Measurements from ENCODE around the gene ENHO. TPM values are rescaled to one million over a fixed set of nuclear protein-coding genes. Genes with fewer than 3 reads are reported as not detected.

Gene ENHO
- total RNA-seq, 1 donor from 2014 or later: 3.9 TPM

DNA sequence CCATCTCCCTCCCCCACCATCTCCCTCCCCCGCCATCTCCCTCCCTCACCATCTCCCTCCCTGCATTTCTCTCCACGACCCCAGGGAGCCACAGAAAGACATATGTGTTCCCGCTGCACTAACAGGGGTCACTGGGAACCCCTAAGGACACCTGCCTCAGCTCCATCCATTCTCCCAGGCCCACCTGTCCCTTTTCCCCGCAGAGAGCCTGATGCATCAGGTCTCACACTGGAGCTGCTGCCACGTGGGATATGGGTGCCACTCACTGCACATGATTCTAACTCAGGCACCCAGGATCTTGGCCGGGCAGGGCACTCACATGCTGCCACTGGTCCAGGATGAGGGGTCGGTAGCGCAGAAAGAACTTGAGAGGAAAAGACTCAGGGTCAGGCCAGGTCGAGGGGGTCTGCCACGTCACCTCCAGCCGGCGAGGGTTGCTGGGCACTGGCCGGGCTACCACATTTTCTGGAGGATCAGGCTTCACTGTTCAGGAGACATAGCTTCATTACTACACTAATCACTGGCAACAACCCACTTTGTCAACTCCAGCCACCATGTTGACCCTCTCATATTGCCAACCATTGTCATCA lies 33.2 kb upstream of the ENHO start:
- ATAC-seq: no peak
- DNase-seq (ENCODE audit: low spot score): no peak

DNA sequence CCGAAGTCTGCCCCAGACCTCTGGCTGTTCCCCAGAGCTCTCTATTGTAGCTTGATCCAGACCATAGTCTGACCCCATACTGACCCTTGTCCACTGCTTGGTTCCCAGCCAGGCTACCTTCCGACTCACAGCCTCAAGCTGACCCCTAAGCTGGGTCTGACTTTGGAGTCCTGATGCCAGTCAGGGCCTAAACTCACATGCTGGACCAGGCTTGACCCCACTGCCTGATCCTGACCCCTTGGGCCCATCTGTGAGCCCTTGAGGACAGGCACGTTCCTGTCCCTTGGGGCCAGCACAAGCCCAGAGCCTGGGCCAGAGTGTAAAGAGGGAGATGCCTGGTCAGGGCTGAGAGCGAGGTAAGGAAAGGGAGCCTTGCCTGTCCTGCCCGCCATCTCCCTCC lies 32.7 kb upstream of the ENHO start:
- DNase-seq (ENCODE audit: low spot score) (peak; percentile 64), ATAC-seq (peak; percentile 72)

DNA sequence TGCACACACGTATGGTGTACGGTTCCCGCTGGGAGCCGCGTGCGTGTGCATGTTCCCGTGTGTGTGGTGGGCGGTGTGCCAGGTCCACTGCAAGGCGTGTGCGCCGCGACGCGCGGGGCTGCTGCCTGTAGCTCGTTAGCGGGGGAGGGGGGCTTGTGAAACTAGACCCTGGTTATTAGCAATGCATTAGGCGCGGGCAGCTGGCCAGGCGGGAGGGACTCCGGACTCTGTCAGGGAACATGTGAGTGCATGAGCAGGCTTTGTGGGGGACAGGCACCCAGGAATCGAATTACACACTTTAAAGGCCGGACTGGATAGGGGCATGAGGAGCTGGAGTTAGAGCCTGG lies 32.2 kb upstream of the ENHO start:
- ATAC-seq (peak; percentile 47), DNase-seq (ENCODE audit: low spot score) (no peak)

DNA sequence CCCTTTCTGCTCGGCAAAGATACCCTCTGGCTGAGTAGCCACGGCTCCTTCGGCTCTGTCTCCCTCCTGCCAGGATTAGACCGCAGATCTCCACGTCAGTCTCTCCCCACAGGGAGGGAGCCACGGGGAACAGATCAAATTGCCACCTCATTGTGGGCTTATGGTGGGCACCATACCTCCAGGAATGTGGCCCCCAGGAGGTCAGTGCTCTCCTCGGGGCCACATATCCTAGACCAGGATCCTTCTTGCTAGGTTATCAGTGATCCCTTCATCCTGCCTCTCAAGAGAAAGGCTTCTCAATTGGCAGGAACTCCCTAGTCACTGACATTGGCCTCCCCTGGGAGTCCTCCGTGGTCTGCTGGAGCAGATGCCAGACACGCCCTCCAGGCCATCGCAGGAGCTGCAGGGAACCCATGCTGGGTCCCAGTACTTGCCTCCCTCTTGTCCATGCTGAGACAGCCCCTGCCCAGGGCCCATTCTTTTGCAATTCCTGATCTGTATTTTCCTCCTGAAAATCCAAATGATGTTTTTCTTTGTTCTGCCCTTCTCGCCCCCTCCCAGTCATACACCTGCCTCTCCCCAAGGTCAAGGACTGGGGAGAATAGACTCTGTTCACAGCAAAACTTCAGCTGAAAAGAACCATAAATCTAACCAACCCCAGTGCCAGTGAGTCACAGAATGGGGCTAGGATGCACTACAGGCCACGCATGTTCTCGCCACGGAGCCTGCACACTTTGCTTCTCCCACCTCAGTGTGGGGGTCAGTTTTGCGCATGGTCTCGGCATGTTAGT lies 31.6 kb upstream of the ENHO start:
- DNase-seq (ENCODE audit: low spot score) (no peak), ATAC-seq (no peak)

DNA sequence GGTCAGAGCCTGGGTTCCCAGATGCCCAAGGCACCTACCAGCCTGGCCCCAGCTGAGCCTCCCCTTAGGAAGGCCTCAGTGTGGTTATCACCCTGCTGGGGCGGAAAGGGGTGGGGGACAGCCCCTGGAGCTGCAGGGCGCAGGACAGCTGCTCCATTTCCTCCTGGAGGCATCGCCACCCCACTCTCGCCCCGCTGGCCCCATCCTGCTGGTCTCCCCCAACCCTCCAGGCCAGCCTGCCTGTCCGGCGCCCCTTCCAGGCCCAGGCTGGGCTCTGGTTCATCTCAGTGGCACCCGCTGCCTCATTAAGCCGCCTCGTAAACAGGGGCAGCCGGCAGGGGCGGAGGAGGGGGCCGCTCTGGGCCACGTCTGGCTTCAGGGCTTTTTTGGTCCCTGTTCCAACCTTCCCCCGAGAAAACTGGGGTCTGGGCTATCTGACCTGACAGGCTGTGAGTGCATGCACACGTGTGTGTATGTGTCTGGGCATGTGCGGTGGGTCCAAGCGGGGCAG lies 30.8 kb upstream of the ENHO start:
- DNase-seq (ENCODE audit: low spot score): no peak
- no peak for ATAC-seq

DNA sequence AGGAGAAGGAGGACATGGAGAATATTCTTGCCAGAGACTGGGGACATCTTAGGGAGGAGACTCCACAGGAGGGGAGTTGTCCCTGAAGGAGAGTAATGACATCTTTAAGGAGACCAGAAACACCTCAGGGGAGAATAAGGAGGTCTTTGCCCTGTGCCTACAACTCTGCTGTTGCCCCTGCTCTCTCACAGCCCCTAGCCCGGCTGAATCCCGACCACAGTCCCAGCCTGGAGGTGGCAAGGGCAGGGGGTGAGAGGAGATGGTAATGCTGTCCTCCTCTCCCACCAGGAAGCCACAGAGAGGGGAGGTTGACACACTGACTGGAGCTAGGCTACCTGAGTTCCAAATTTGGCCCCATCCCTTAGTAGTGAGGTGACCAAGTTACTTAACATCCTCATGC lies 30.2 kb upstream of the ENHO start:
- DNase-seq (ENCODE audit: low spot score) (no peak), ATAC-seq (no peak)

DNA sequence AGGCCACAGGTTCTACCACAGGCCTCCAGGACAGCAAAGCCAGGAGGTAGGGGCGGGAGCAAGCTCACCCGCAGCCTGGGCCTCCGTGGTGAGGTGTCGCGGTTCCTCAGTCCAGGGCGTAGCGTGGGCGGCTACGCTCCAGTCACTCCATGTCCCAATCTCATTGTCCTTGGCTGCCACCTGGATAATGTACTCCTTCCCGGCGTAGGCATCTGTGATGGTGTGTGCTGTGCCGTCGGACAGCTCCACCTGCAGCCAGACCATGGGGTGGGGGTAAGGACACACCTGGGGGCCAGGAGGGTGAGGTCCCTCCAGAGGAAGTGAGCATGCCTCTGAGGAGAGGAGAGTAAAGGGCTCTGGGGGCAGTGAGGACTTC lies 29.8 kb upstream of the ENHO start:
- no peak for DNase-seq (ENCODE audit: low spot score)
- ATAC-seq: no peak

DNA sequence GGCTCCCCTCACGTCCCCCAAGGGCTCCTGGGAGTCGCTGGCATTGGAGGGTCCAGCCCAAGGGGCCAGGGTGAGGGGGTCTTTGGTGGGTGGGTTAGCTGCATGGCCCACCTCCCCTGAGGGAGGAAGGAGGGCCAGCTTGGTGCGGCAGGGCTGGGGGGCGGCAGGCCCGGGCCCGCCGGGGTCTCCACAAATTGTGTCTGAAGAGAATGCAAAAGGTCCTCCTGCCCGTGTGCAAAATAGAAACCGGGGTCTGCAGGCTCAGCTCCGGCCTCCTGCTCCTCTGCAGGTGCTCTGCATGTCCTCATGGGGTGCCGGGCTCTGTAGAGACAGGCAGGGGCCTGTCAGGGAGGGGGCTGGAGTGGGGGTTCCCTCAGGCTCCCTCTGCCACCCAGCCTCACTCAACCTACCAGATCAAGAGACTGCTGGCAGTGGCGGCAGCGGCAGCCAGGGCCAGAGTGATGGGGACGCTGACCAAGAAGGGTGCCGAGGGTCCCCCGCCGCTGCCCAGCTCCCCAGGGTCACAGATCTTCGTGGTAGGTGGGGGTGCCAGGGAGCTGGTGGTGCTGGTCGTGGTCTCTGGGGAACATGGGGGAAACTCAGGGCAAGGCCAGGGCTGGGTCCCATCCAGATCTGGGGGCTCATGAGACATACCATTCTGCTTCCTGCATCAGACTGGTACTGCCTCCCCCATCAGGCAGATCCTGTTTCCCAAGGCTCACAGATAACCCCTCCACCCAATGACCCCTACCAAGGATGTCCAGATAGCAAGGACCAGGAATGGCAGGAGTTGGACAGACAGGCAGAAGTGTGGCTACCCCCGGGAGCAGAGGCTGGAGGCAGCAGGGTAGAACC lies 29.2 kb upstream of the ENHO start:
- DNase-seq (ENCODE audit: low spot score) (no peak), ATAC-seq (no peak)

DNA sequence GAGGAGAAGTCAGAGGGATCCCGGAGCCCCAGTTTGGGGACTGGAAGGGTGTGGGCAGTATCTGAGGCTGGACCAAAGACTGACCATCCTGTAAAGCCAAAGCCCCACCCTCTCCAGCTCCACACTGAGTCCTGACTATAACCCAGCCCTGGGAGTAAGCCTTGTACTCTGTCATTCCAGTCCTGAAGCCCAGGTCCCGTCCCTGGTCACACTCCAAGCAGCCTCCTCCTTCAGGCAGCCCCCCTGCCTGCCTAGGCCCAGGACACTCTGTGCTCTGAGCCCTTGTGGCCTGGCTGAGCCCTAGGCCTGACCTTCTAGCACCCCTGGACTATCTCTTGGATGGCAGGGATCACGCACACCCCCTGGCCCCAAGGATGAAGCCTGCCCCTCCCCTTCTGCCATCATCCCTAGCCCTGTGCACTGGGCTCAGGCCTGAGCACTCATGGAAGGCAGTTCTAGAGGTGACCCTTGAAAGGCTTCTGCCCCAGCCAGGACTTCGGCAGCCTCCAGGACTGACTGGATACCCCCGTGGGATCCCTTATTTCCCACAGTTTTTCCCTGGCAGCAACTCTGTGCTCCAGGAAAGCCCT lies 28.0 kb upstream of the ENHO start:
- ATAC-seq: no peak
- DNase-seq (ENCODE audit: low spot score): no peak

DNA sequence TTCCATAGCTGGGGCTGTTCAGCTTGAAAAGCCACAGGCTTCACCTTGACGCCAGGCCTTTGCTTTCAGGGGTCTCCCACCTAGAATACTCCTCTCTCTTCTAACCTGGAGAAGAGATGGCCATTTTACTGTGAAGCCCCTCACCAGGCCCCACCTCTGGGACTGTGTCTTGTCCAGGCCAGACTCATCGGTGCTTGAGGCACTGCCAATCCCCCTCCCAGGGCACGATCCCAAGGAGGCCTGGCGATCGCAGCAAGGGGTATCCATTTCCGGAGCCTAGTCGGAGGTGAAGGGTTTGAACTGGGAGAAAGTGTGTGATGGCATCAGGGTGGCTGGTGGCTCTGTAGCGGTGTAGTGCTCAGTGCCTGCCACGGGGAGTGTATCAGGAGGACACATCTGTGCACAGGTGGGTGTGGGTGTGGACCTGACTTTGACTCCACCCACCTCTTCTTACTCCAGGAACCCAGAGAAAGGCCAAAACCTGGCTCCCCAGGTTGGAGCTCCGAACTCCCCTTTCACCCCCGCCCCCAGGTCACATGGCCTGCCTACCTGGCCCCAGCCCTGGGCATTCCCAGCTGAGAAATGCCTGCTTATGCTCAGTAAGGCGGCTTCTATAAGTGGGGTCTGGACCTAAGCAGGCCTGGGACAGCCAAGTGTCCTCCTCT lies 27.4 kb upstream of the ENHO start:
- no peak for ATAC-seq
- DNase-seq (ENCODE audit: low spot score): no peak

DNA sequence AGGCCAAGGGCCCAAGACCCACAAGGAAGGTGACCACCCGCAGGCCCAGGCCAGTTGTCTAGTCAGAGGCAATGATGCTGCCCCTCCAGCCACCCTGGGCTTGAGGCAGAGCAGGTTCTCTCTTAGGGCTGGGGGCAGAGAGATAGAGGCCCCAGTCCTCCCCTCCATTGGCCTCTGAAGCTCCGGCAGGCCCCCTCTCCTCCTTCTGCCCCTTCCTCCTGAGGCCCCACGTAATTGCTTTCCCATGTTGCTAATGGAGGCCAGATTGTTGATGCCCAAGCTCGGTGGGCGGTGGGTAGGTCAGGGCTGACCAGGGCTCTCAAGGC lies 26.6 kb upstream of the ENHO start:
- ATAC-seq (no peak), DNase-seq (ENCODE audit: low spot score) (no peak)

DNA sequence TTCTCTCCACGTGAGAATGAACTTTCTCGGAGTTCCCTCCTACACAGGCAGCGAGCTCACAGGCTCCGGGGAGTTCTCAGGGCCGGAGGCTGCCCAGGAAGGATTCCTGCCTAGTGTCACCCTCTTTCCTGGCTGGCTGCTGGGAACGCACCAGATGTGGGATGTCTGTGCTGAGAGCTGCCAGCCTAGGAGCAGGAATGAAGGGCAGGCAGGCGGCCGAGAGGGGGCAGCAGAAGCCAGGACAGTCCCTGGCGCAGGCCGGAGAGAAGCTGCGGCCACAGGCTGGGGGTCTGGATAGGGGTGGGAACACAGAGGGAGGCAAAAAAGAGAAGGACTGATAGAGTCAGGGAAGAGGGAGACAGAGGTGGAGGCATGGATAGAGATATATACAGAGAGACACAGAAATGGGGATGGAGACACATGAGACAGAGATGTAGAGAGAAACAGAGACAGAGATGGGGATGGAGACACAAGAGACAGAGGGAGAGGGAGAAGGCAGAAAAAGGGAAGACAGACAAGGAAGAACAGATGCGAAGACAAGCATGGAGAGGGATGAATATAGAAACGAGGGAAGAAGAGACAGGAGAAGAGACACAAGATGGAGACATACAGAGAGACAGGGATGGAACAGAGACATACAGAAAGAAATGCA lies 25.3 kb upstream of the ENHO start:
- DNase-seq (ENCODE audit: low spot score): peak; percentile 78
- peak; percentile 86 for ATAC-seq

DNA sequence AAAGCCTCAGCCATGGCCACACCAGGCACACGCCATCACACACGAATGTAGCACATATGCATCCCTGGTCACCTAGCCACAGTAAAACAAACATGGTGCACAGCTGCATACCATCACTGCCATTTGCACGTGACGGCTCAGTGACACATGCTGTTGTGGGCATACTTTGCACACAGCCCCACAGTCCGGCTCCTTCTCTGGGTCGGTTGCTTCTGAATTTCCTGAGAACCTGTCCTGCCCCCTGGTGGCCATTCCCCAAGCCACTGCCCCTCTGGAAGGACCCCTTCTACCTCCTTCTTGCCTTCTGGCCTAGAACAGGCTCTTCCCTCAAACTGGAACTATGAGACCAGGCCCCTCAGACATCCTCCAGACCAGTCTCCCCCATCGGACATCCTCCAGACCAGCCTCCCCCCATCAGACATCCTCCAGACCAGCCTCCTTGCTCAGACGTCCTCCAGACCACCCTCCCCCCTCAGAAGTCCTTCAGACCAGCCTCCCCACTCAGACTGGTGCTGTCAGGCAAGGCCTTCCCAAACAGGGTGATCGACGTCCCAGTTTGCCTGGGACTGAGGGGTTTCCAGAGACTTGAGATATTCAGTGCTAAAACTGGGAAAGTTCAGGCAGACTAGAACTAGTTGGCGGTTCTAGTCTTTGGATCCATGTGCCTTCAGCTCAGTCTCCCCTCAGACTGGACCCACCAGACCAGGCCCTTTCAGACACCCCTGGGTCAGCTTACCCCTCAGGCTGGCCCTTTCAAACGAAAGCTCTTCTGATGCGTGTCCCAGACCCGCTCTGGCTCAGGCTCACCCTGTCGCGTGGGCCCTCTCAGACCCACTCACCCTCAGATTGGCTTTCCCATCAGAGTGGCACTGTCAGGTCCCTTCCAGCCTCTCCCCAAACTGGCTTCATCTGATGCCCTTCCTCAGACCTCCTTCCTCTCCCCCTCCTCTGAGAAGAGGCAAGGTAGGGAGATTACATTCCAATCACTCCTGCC lies 24.3 kb upstream of the ENHO start:
- ATAC-seq (peak; percentile 76), DNase-seq (ENCODE audit: low spot score) (peak; percentile 72)

DNA sequence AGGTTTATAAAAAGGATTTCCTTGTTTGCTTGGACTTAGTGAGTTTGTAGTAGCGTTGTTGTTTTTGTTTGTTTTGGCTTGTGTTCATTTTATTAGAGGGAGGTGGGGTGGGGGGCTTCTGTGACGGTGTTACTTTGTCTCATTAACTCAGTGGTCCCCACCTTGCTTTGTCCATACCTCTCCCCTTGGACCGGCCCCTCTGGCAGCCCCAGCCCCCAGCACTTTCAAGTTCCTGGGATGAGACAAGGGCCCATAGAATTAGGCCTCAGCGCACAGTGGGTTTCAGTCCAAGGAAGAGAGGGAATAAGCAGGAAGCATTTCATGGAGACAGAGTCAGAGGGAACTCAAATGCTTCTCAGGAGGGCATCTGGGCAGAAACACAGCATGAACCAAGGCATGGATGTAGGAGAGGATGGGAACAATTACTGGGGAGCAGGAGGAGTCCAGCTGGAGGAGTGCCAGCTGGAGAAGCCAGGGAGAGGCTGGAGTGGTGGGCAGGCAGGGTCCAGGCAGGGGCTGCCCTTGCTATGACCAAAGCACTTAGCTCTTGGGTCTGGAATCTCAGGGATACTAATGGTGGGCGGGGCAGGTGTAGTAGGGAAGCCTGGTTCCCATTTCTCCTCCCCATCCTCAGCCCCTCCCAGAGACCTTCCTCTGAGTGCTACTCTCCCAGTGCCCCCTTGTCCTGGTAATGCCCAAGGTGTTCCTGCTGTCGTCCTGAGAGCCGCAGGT lies 23.5 kb upstream of the ENHO start:
- DNase-seq (ENCODE audit: low spot score): peak; percentile 34
- no peak for ATAC-seq

DNA sequence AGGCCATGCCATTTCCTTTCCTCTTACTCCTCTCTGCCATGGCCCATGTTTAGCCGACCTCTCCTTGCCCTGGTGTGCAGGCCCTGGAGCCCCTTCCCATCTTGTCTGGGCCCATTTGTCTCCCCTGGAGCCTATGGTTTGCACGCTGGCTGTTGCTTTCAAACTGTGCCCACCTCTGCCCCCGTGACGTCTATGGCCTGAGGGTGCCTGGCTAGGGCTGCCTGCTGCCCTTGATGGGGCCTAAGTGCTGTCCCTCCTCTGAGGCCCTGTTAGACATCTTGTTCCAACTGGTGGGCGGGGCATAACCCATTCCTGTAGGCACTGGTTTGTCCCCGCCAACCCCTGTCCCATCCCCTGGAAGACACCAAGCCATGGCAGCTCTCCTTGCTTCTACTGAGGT lies 22.7 kb upstream of the ENHO start:
- DNase-seq (ENCODE audit: low spot score) (no peak), ATAC-seq (no peak)

DNA sequence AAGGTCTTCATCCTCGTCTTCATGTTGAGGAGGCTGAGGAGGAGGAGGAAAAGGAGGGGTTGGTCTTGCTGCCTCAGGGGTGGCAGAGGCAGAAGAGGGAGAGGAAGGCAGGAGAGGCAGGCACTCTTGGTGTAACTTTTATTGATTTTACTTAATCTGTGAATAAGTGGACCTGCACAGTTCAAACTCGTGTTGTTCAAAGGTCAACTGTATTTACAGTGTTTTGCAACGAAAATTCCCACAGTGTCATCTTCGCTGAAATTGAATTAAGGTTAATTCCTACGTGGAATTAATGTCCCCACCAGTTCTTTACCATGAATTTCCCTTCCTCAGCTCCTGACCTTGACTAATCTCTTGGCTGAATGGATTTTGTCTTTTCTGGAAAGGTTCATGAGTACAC lies 21.2 kb upstream of the ENHO start:
- ATAC-seq: peak; percentile 59
- DNase-seq (ENCODE audit: low spot score): no peak

DNA sequence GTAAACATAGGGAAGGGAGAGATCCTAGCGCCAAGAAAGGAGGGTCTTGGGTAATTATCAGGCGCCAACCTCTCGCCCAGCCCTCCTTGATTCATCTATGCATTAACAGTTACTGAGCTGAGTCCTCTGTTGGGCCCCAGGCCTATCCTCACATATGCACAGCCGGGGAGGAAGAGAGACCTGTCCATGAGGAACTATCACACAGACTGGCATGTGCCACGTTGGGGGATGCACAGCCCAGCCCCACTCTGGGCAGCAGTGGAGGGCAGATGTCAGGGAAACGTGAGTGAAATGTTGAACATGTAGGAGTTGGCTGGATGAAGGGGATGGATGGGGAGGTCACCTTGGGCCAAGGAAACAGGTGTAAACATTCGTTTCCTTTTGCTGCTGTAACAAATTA lies 18.8 kb upstream of the ENHO start:
- ATAC-seq: no peak
- no peak for DNase-seq (ENCODE audit: low spot score)

DNA sequence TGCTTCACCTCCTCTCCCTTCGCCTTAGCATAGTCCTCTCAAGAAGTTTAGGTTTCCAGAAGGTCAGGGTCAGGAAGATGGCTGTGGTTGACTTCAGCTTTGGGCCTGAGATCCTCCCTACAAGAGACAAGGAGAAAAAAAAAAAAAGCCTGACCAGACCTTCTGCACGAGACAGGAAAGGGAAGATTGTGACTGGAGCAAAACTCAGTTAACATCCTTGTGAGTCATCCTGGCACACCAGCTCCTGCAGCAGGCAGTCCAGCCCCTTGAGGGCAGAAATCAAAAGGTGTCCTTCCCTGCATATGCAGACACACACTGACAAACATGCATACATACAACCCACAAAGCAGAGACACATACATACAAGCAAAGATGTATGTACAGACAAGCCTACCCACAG lies 18.0 kb upstream of the ENHO start:
- no peak for ATAC-seq
- DNase-seq (ENCODE audit: low spot score): no peak

DNA sequence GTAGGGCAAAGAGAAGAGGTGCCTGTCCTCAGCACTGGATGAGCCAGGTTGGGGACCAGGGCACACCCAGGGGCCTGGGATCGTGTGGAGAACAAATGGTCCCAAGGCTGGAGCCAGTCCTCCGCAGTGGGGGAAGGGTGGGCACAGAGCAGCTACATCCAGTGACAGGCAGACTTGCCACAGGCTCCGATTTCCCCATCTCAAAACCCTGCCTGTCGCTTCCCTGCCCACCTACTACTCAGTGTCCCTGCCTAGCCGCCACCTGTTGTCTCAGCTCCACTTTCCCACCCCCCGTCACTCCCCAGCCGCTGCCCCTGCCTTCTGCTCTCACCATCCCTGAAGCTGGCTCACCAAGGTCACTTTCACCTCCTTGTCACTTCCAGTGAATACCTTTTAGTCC lies 13.9 kb upstream of the ENHO start:
- ATAC-seq: no peak
- DNase-seq (ENCODE audit: low spot score): no peak
